B cell (primary cell): ENCODE results near the gene GATAD1. TPM values are rescaled to one million over a fixed set of nuclear protein-coding genes. Genes with fewer than 3 reads are reported as not detected.

Experiments used
- ATAC-seq: fragments of 200-7000 bp; cut with Tn5 transposase; one replicate; pipeline ENCODE4 v1.10.0; 2021; ENCODE audit warnings: low read depth, mild to moderate bottlenecking, moderate number of reproducible peaks, moderate library complexity
- CTCF ChIA-PET: fragments of 350-600 bp; sonication (Branson Sonifier 250); formaldehyde crosslinking; loops from one replicate; lab custom pipeline; 2021; ENCODE audit warnings: antibody characterized with exemption, inconsistent platforms; lab: Charles Lee
- POLR2A ChIA-PET: fragments of 350-600 bp; sonication (Branson Sonifier 250); formaldehyde crosslinking; loops from one replicate; lab custom pipeline; 2021; ENCODE audit warnings: antibody characterized with exemption; lab: Charles Lee
- DNase-seq: peaks from one replicate; pipeline ENCODE4 v3.0.0; 2013
- H2AFZ ChIP-seq: 2 replicates; pipeline ENCODE4 v1.6.1; 2012; ENCODE audit warnings: mild to moderate bottlenecking, low read depth, low read length; ENCODE audit not compliant: insufficient read depth, poor library complexity, severe bottlenecking
- H3K27ac ChIP-seq, 2 donors: 1 replicate in 1 of 2; 2 replicates in 1 of 2; pipeline ENCODE4 v1.5.1; 2012 to 2013; ENCODE audit warnings: low read length in 2 of 2, mild to moderate bottlenecking in 2 of 2, moderate library complexity in 1 of 2
- H3K27me3 ChIP-seq, 4 experiments: fragments of 200-600 bp in 1 of 4; sonication (generic) in 1 of 4; replicated peaks in 1 of 4; 1 replicate in 2 of 4; 2 replicates in 2 of 4; pipeline versions ENCODE4 v1.6.1 to v1.7.0; 2013 to 2016; ENCODE audit warnings: low read length in 3 of 4, mild to moderate bottlenecking in 2 of 4, mixed read lengths in 1 of 4, moderate library complexity in 1 of 4; ENCODE audit not compliant: insufficient read depth in 4 of 4, control insufficient read depth in 3 of 4; ENCODE audit errors: control extremely low read depth in 1 of 4
- H3K36me3 ChIP-seq, 2 experiments: replicated peaks in 1 of 2; 1 replicate in 1 of 2; 2 replicates in 1 of 2; pipeline versions ENCODE4 v1.6.1 to v1.7.1; 2013; ENCODE audit warnings: low read length in 1 of 2; ENCODE audit not compliant: insufficient read depth in 2 of 2, control insufficient read depth in 1 of 2; ENCODE audit errors: control extremely low read depth in 1 of 2, extremely low read depth in 1 of 2
- H3K4me1 ChIP-seq, 2 donors: fragments of 200-600 bp in 1 of 2; sonication (generic) in 1 of 2; 1 replicate in 1 of 2; 2 replicates in 1 of 2; pipeline versions ENCODE4 v1.5.1 to v1.6.1; 2013 to 2017; ENCODE audit warnings: low read length in 2 of 2; ENCODE audit not compliant: control insufficient read depth in 2 of 2, insufficient read depth in 2 of 2
- H3K4me2 ChIP-seq: replicated peaks from 2 replicates; pipeline ENCODE3; 2012; ENCODE audit warnings: mild to moderate bottlenecking, low read depth, low read length; ENCODE audit not compliant: poor library complexity, severe bottlenecking
- H3K4me3 ChIP-seq, 5 experiments: fragments of 200-600 bp in 1 of 5; sonication (generic) in 1 of 5; 1 replicate in 3 of 5; 2 replicates in 2 of 5; pipeline versions ENCODE4 v1.5.1 to v1.7.0; 2011 to 2016; ENCODE audit warnings: low read length in 4 of 5, mild to moderate bottlenecking in 4 of 5, low read depth in 2 of 5, control low read depth in 1 of 5, moderate library complexity in 1 of 5; ENCODE audit not compliant: insufficient read depth in 1 of 5; ENCODE audit errors: control extremely low read depth in 1 of 5, extremely low read depth in 1 of 5
- H3K79me2 ChIP-seq: fragments of 200-600 bp; sonication (generic); one replicate; pipeline ENCODE4 v1.6.0; 2016; ENCODE audit warnings: low read length; ENCODE audit not compliant: control insufficient read depth, insufficient read depth
- H3K9ac ChIP-seq: fragments of 200-600 bp; sonication (generic); 2 replicates; pipeline ENCODE4 v1.6.1; 2017; ENCODE audit warnings: mild to moderate bottlenecking, low read length, moderate library complexity
- H3K9me3 ChIP-seq, 3 donors: one replicate each; pipeline versions ENCODE4 v1.6.1 to v1.7.1; 2013; ENCODE audit warnings: low read length in 2 of 3; ENCODE audit not compliant: control insufficient read depth in 2 of 3, insufficient read depth in 1 of 3; ENCODE audit errors: control extremely low read depth in 1 of 3
- H4K20me1 ChIP-seq: 2 replicates; pipeline ENCODE4 v1.6.0; 2012; ENCODE audit warnings: mild to moderate bottlenecking, low read length; ENCODE audit not compliant: insufficient read depth, control insufficient read depth, poor library complexity, severe bottlenecking
- H3K27ac Mint-ChIP-seq: one replicate; pipeline ENCODE4 v1.8.0; 2021; ENCODE audit warnings: mixed read lengths
- H3K27me3 Mint-ChIP-seq: one replicate; pipeline ENCODE4 v1.8.0; 2021; ENCODE audit warnings: mixed read lengths
- H3K4me1 Mint-ChIP-seq: one replicate; pipeline ENCODE4 v1.8.0; 2021; ENCODE audit warnings: mixed read lengths
- H3K4me3 Mint-ChIP-seq: one replicate; pipeline ENCODE4 v1.8.0; 2021; ENCODE audit warnings: mixed read lengths
- H3K9me3 Mint-ChIP-seq: one replicate; pipeline ENCODE4 v1.8.0; 2022; ENCODE audit warnings: mixed read lengths; ENCODE audit not compliant: insufficient read depth
- EZH2 ChIP-seq: IDR thresholded peaks from 2 replicates; pipeline ENCODE4 v1.6.1; 2012; ENCODE audit warnings: borderline replicate concordance, low read depth, mild to moderate bottlenecking, moderate library complexity, low read length; ENCODE audit not compliant: insufficient read depth, poor library complexity, severe bottlenecking
- WGBS: methylation state at CpG from one replicate; pipeline ENCODE4 v1.1.5; 2013; ENCODE audit warnings: missing lambda C conversion rate; ENCODE audit not compliant: insufficient coverage; 5-methylcytosine and 5-hydroxymethylcytosine counted together
- intact Hi-C: fragments of 100-400 bp; cut with micrococcal nuclease; formaldehyde crosslinking; loops from one replicate; pipeline ENCODE4 v1.10.0; 2022
- polyA plus RNA-seq: library from polyadenylated mRNA; depleted of rRNA; stranded (reverse); fragments of >200 nt; gene quantifications from 2 replicates; pipeline ENCODE4 v1.2.3, GENCODE V29; 2012
- total RNA-seq, 2 donors: library from RNA; stranded (reverse); fragments of 120-200 nt in 1 of 2; gene quantifications; 1 replicate in 1 of 2; 2 replicates in 1 of 2; pipeline versions ENCODE4 v1.2.3 to v1.2.4, GENCODE V29; 2013 to 2022
- TF ChIP-seq, protein P1 (sequence below): fragments of 200-600 bp; IDR thresholded peaks from one replicate; pipeline ENCODE4 v1.8.0; 2022; ENCODE audit warnings: antibody characterized with exemption, mild to moderate bottlenecking

Gene GATAD1
- total and polyA plus RNA-seq, 2 donors (not counting 1 experiment from before 2014, with no cell fraction given) = 33.6 to 71.7 TPM

DNA sequence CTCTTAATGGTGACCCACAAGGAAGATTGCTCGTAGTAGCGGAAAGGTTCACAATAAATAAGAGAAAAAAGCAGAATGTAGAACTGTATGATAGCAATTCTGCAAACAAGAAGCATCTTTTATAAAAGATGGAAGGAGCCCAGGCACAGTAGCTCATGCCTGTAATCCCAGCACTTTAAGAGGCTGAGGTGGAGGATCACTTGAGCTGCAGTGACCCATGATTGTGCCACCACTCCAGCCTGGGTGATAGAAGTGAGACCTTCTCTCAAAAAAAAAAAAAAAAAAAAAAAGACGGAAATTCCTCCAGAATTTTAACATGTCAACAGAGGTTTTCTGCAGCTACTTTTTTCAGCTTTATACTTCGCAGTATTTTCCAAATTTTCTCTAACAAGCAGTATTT lies 13.2 kb downstream of the GATAD1 start:
- intact Hi-C loops = loop anchor here (5.0 kb wide), 1 partner anchor 38 kb away; no protein-coding TSS in a partner anchor
- Mint-ChIP-seq H3K9me3 (no peaks in the 10 kb centered on the region), H3K27me3 (no peaks in the 10 kb centered on the region), H3K4me3 (no peak overlapping the region), H3K4me1 (no peaks in the 10 kb centered on the region), H3K27ac (no peak overlapping the region)
- CTCF ChIA-PET = interaction anchor here (0.6 to 1.6 kb wide), 5 partner anchors 29 to 500 kb away, joined by 3 to 12 read pairs (median 4); no protein-coding TSS in a partner anchor
- 100% methylated on average over 1 of the region's 4 CpGs for WGBS
- DNase-seq (no peak), ATAC-seq (no peak)
- no peak for TF ChIP-seq EZH2
- TF ChIP-seq, protein P1, sequence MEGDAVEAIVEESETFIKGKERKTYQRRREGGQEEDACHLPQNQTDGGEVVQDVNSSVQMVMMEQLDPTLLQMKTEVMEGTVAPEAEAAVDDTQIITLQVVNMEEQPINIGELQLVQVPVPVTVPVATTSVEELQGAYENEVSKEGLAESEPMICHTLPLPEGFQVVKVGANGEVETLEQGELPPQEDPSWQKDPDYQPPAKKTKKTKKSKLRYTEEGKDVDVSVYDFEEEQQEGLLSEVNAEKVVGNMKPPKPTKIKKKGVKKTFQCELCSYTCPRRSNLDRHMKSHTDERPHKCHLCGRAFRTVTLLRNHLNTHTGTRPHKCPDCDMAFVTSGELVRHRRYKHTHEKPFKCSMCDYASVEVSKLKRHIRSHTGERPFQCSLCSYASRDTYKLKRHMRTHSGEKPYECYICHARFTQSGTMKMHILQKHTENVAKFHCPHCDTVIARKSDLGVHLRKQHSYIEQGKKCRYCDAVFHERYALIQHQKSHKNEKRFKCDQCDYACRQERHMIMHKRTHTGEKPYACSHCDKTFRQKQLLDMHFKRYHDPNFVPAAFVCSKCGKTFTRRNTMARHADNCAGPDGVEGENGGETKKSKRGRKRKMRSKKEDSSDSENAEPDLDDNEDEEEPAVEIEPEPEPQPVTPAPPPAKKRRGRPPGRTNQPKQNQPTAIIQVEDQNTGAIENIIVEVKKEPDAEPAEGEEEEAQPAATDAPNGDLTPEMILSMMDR = no peak
- Histone ChIP-seq H3K9me3 (no peaks in the 10 kb centered on the region), H3K79me2 (no peaks in the 10 kb centered on the region), H3K4me1 (no peaks in the 10 kb centered on the region), H2AFZ (no peak overlapping the region), H3K4me3 (no peak overlapping the region), H3K36me3 (peaks cover 2 to 11% of the 10 kb centered on the region in 2 experiments), H3K4me2 (no peak overlapping the region), H3K27ac (no peak overlapping the region), H4K20me1 (no peaks in the 10 kb centered on the region), H3K9ac (no peak overlapping the region), H3K27me3 (no peaks in the 10 kb centered on the region)
- POLR2A ChIA-PET = no interaction called here
